HL-60 (cell line): ENCODE measurements around the gene FADS6.

ENCODE experiments used
- DNase-seq, 2 experiments: peaks; one replicate each; pipeline ENCODE4 v3.0.0-alpha.2; 2010 to 2020; ENCODE audit warnings: low read depth in 1 of 2, low spot score in 1 of 2
- H3K27ac ChIP-seq: fragments of 250-450 bp; sonication (Bioruptor Pico); replicated peaks from 2 replicates; pipeline ENCODE4 v1.5.1; 2020; ENCODE audit warnings: mild to moderate bottlenecking, moderate library complexity
- H3K27me3 ChIP-seq: fragments of 250-450 bp; sonication (Bioruptor Pico); 2 replicates; pipeline ENCODE4 v1.5.1; 2021; ENCODE audit warnings: mild to moderate bottlenecking, moderate library complexity; ENCODE audit not compliant: insufficient read depth, poor library complexity, severe bottlenecking
- H3K4me3 ChIP-seq: replicated peaks from 2 replicates; pipeline ENCODE4 v1.5.1; 2011; ENCODE audit warnings: mild to moderate bottlenecking, control low read depth, low read length; ENCODE audit not compliant: insufficient read depth
- GABPA ChIP-seq: IDR thresholded peaks from 2 replicates; pipeline ENCODE4 v1.6.1; 2012; ENCODE audit warnings: low read depth
- POLR2AphosphoS5 ChIP-seq: IDR thresholded peaks from 2 replicates; pipeline ENCODE4 v1.6.1; 2012; ENCODE audit warnings: low read depth
- REST ChIP-seq: IDR thresholded peaks from 2 replicates; pipeline ENCODE4 v1.6.1; 2012; ENCODE audit warnings: low read depth; ENCODE audit not compliant: insufficient replicate concordance
- SPI1 ChIP-seq: IDR thresholded peaks from 2 replicates; pipeline ENCODE4 v1.6.1; 2012; ENCODE audit warnings: low read depth, mild to moderate bottlenecking, borderline replicate concordance
- TF ChIP-seq, protein P1 (sequence below): IDR thresholded peaks from one replicate; pipeline ENCODE4 v1.5.1; 2011; ENCODE audit warnings: low read length, control low read depth, inconsistent platforms; ENCODE audit not compliant: insufficient read depth

The FADS6 gene

DNA sequence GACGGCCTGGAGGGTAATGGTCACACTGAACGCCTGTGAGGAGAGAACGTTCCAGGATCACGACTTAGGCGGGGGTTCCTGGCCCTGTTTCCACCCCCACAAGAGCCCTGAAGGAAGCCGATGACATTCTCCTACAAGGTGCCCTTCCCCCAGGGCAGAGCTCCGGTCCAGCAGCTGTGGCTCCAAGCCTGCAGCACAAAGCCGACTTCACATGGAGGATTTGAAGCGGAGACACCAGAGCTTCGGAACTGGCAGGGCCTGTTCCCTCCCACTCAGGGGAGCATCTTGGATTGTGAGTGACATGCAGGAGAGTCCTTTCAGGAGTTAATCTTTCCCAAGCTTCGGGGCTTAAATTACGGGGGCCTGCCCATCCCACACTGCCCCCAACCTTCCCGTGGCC, 5.0 kb downstream of the FADS6 start:
- no peak overlapping the region for H3K4me3 ChIP-seq

GRCh38 chr17:74883241-74883745, 10.1 kb downstream of the FADS6 start:
- no peak overlapping the region for H3K4me3 ChIP-seq
- no peak overlapping the region for H3K27ac ChIP-seq
- DNase-seq: peak in 1 of 2 experiments; percentile 23
- no peak for TF ChIP-seq SPI1
- no peak for TF ChIP-seq GABPA
- TF ChIP-seq POLR2AphosphoS5: no peak
- no peak for TF ChIP-seq REST
- TF ChIP-seq, protein P1, sequence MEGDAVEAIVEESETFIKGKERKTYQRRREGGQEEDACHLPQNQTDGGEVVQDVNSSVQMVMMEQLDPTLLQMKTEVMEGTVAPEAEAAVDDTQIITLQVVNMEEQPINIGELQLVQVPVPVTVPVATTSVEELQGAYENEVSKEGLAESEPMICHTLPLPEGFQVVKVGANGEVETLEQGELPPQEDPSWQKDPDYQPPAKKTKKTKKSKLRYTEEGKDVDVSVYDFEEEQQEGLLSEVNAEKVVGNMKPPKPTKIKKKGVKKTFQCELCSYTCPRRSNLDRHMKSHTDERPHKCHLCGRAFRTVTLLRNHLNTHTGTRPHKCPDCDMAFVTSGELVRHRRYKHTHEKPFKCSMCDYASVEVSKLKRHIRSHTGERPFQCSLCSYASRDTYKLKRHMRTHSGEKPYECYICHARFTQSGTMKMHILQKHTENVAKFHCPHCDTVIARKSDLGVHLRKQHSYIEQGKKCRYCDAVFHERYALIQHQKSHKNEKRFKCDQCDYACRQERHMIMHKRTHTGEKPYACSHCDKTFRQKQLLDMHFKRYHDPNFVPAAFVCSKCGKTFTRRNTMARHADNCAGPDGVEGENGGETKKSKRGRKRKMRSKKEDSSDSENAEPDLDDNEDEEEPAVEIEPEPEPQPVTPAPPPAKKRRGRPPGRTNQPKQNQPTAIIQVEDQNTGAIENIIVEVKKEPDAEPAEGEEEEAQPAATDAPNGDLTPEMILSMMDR: no peak
- H3K27me3 ChIP-seq: no peaks in the 10 kb centered on the region

More for the DNA sequence above, 5.0 kb downstream of the FADS6 start:
- TF ChIP-seq SPI1 (no peak), GABPA (no peak), REST (no peak), POLR2AphosphoS5 (no peak)
- TF ChIP-seq, protein P1: no peak
- no peak overlapping the region for H3K27ac ChIP-seq
- DNase-seq: no peak
- peaks cover 15% of the 10 kb centered on the region for H3K27me3 ChIP-seq

GRCh38 chr17:74882517-74883240, 10.8 kb downstream of the FADS6 start:
- DNase-seq: no peak
- TF ChIP-seq REST (no peak), SPI1 (no peak), GABPA (no peak), POLR2AphosphoS5 (no peak)
- TF ChIP-seq, protein P1: no peak
- Histone ChIP-seq H3K27me3 (no peaks in the 10 kb centered on the region), H3K4me3 (no peak overlapping the region), H3K27ac (no peak overlapping the region)
